ENCODE measurements around the gene DPM1. TPM values are rescaled to one million over a fixed set of nuclear protein-coding genes. Genes with fewer than 3 reads are reported as not detected.

DPM1 gene
- total and polyA plus RNA-seq, 2 of the 8 experiments (the other 6 are each of a cell fraction or from before 2014, with no cell fraction given), result 42.3 to 57.0 TPM

GRCh38 chr20:50983321-50983720, 25.0 kb upstream of the DPM1 start:
- Histone ChIP-seq H3K23ac (ENCODE audit: insufficient read length) (no peak overlapping the region), H3K79me2 (ENCODE audit: control insufficient read depth in 1 of 2, insufficient read depth in 2 of 2, low read length in 2 of 2) (no peaks in the 10 kb centered on the region), H3K79me1 (ENCODE audit: low read depth, low read length) (no peaks in the 10 kb centered on the region), H3K56ac (replicated peaks; ENCODE audit: insufficient read length, low read depth, low read length) (no peak overlapping the region), H3K27ac (ENCODE audit: low read depth, low read length) (no peak overlapping the region), H3K36me3 (ENCODE audit: control insufficient read depth in 2 of 4, insufficient read depth in 4 of 4, low read length in 3 of 4) (no peaks in the 10 kb centered on the region), H3K4me1 (replicated peaks in 1 of 4; ENCODE audit: control insufficient read depth in 3 of 4, insufficient read depth in 4 of 4, low read length in 3 of 4) (peaks cover 0 to 2% (median 0%) of the 10 kb centered on the region in 4 experiments; a peak in 1 of 7 replicates), H4K91ac (replicated peaks; ENCODE audit: insufficient read length, low read length) (no peak overlapping the region), H2BK15ac (ENCODE audit: low read length) (no peak overlapping the region), H3K4ac (replicated peaks; ENCODE audit: insufficient read length, low read depth, low read length) (no peak overlapping the region), H2AK5ac (ENCODE audit: low read depth, low read length) (no peak overlapping the region), H3K4me2 (ENCODE audit: insufficient read depth in 1 of 2, low read depth in 2 of 2, low read length in 2 of 2) (no peak overlapping the region), H3K4me3 (ENCODE audit: extremely low read depth in 1 of 4, insufficient read depth in 2 of 4, low read depth in 3 of 4, low read length in 4 of 4) (no peak overlapping the region), H3K9me3 (ENCODE audit: insufficient read depth in 2 of 2, low read depth in 1 of 2, low read length in 1 of 2) (no peaks in the 10 kb centered on the region), H2BK20ac (ENCODE audit: low read length) (no peak overlapping the region), H3K9ac (replicated peaks in 1 of 4; ENCODE audit: extremely low read depth in 1 of 4, low read depth in 3 of 4, low read length in 3 of 4) (no peak overlapping the region), H4K8ac (ENCODE audit: extremely low read depth, insufficient read depth, low read length) (no peak overlapping the region), H3K23me2 (ENCODE audit: low read depth, low read length) (0 out of 2 replicates have a peak, but pooled peaks cover 2% of the 10 kb centered on the region), H3K14ac (ENCODE audit: insufficient read length) (no peak overlapping the region), H2BK5ac (ENCODE audit: low read depth, low read length) (no peak overlapping the region), H2AFZ (ENCODE audit: low read length) (no peak overlapping the region), H3K27me3 (replicated peaks in 1 of 4; ENCODE audit: control insufficient read depth in 3 of 4, extremely low read depth in 1 of 4, insufficient read depth in 3 of 4, low read length in 3 of 4) (no peaks in the 10 kb centered on the region; a peak in 1 of 7 replicates), H3K18ac (ENCODE audit: extremely low read depth, low read length) (no peak overlapping the region), H4K5ac (ENCODE audit: insufficient read length, low read depth, low read length) (no peak overlapping the region), H2BK120ac (replicated peaks; ENCODE audit: low read depth, low read length) (no peak overlapping the region), H2BK12ac (ENCODE audit: low read depth, low read length) (no peak overlapping the region), H4K20me1 (replicated peaks in 1 of 2; ENCODE audit: control insufficient read depth in 1 of 2, insufficient read depth in 2 of 2, low read length in 2 of 2) (no peaks in the 10 kb centered on the region)
- no peak for DNase-seq (ENCODE audit: low read depth in 1 of 2, low spot score in 2 of 2)
- CTCF ChIA-PET (ENCODE audit: partially characterized antibody), result interaction anchor here (0.6 to 7.6 kb wide), 13 partner anchors 8 to 612 kb away, joined by 3 to 54 read pairs (median 9); no protein-coding TSS in a partner anchor
- POLR2A ChIA-PET (ENCODE audit: partially characterized antibody), result interaction anchor here (0.8 kb wide), 1 partner anchor 25 kb away, joined by 3 read pairs; the partner anchor contains the start of genes DPM1 and MOCS3
- WGBS, 2 experiments (ENCODE audit: extremely low coverage in 1 of 2, insufficient coverage in 1 of 2, insufficient read length in 1 of 2, insufficient replicate concordance in 2 of 2, low coverage in 1 of 2, low lambda C conversion rate in 2 of 2, missing lambda C conversion rate in 1 of 2), result 87% methylated on average over 2 of the region's 2 CpGs; no CpG with 5 or more reads in 1 of the 2 experiments
- no peak for FAIRE-seq
- TF ChIP-seq SRF (IDR thresholded peaks at IDR 0.05; ENCODE audit: low read depth, low read length) (no peak), SP1 (IDR thresholded peaks at IDR 0.05; ENCODE audit: low read depth, low read length) (no peak), RAD21 (IDR thresholded peaks at IDR 0.05 in 1 of 2, conservative IDR thresholded peaks at IDR 0.05 in 1 of 2; ENCODE audit: low read depth in 2 of 2, low read length in 2 of 2) (no peak), RXRA (IDR thresholded peaks at IDR 0.05; ENCODE audit: insufficient read depth, low read depth, low read length) (no peak), TAF7 (optimal IDR thresholded peaks at IDR 0.05; ENCODE audit: borderline replicate concordance, low read depth, low read length) (no peak), SIX5 (IDR thresholded peaks at IDR 0.05; ENCODE audit: low read depth, low read length) (no peak), KDM1A (IDR thresholded peaks at IDR 0.05; ENCODE audit: borderline replicate concordance, low read length) (no peak), EP300 (IDR thresholded peaks at IDR 0.05; ENCODE audit: borderline replicate concordance in 1 of 2, low read depth in 2 of 2, low read length in 2 of 2) (no peak), EZH2 (IDR thresholded peaks at IDR 0.05; ENCODE audit: low read depth, low read length, severe bottlenecking) (no peak), RBBP5 (IDR thresholded peaks at IDR 0.05; ENCODE audit: borderline replicate concordance, low read depth, low read length) (no peak), BACH1 (IDR thresholded peaks at IDR 0.05; ENCODE audit: low read length) (no peak)
- TF ChIP-seq, protein P1, sequence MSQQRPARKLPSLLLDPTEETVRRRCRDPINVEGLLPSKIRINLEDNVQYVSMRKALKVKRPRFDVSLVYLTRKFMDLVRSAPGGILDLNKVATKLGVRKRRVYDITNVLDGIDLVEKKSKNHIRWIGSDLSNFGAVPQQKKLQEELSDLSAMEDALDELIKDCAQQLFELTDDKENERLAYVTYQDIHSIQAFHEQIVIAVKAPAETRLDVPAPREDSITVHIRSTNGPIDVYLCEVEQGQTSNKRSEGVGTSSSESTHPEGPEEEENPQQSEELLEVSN (IDR thresholded peaks at IDR 0.05), result no peak
- TF ChIP-seq, protein P2, sequence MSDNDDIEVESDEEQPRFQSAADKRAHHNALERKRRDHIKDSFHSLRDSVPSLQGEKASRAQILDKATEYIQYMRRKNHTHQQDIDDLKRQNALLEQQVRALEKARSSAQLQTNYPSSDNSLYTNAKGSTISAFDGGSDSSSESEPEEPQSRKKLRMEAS (IDR thresholded peaks at IDR 0.05), result no peak
